NOMO-1 treated with dmso at 0.1 percent for 144 hours (cell line): ENCODE data around the gene MYO1C.

ENCODE experiments used
- DNase-seq: peaks from one replicate; lab custom pipeline; 2025; ENCODE audit not compliant: unreplicated experiment; lab: John Stamatoyannopoulos, UW

The MYO1C gene

DNA sequence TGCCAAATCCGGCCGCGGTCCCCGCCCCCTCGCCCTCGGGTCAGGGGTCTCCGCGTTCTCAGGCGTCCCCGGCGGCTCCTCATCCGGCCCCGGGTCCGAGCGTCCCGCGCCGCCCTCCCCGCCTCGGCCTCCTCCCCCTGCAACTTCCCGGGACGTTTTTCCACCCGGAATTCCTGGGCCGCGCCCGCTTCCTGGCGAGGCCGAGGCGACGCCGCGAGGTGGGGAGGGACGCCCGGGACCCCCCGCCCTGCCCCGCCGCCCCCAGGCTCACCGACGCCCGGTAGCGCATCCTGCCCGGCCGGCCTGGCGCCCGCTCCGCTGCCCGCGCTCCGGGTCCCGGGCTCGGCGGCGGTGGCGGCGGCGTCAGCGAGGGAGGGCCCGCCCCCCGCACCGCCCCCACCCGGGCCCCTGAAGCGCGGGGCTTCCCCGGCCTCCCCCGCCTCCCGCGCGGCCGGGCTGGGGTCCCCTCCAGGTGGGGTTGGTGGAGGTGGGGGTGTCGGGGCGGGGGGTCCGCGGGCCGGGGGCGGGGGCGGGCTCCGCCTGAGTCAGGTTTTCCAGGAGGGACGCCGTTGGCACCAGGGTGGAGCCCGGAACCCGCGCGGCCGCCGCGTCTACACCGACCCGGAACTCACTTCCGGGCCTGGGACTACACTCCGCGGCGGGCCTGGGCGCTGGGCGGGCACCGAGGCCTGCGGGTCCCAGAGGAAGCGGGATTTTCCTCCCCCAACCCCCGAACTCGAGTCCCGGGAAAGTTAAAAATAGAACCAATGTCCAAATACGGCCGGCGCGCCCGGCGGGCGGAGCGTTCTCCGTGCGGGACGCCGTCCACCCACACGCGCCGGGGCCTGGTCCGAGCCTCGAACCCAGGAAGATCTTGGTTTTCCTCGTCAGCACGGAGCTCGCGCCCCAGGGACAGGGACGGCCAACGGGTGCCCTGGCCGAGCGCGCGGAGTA is 6.8 kb downstream of the MYO1C start:
- no peak for DNase-seq

DNA sequence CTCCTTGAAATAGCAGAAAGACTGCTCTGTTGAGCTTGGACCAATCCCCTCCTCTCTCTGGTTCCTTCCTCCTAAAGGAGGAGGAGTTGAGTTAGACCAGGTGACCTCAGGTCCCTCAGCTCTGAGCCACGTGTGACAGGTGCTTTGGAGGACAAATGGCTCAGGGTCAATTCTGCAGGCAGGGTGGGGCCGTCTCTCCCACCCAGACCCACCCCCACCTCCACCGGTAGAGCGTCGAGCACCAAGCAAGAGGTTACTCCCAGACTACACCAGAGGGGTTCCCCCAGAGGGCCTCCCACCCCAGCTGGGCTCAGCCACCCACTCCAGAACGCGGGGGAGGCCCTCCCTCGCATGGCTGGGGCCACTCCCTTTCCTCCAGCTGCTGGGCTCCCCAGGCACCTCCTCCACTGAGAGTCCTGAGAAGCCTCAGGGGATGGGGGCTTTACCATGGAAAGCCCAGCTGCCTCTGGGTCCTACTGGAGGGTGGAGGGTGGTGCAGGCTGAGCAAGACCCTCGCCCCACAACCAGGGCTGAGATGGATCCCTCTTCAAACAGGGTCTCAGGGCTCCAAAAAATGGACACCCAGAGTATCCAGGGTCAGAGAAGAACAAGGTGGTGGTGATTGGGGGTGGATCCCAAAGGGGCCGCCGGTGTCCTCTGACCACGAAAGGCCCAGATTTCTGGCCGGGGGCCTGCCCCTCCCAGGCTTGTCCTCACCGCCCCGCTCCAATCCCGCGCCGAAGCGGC is 7.6 kb downstream of the MYO1C start:
- no peak for DNase-seq

DNA sequence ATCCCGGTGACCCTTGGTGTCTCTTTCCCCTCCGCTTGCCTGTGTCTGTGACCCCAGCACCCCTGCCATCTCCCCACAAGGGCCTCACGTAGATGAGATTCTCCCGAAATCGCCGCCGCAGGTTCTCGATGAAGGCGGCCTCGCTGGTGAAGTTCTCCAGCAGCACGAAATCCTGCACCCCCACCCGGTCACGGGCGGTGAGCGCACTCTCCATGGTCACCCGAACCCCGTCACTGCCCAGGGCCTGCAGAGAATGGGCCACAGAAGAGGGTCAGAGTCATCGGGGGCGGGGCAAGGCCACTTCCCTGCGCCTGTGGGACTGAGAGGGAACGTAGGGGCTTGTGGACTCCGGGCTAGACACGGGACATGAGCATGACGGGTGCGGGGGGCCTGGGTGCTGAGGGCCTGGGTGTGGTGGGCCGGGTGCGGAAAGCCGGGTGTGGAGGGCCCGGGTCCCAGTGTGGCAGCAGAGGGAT is 8.4 kb downstream of the MYO1C start:
- no peak for DNase-seq

DNA sequence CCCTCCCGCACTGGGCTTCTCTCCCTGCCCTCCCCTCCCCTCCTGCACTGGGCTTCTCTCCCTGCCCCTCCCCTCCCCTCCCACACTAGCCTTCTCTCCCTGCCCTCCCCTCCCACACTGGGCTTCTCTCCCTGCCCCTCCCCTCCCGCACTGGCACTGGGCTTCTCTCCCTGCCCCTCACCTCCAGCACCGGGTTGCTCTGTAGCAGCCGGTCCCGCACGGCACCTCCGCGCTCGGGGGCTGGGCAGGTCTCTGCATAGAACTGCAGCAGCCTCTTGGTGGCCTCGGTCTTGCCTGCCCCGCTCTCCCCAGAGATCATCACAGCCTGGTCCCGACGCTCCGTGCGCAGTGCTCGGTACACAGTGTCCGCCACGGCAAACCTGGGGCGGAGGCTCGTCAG is 9.8 kb downstream of the MYO1C start:
- DNase-seq: no peak

DNA sequence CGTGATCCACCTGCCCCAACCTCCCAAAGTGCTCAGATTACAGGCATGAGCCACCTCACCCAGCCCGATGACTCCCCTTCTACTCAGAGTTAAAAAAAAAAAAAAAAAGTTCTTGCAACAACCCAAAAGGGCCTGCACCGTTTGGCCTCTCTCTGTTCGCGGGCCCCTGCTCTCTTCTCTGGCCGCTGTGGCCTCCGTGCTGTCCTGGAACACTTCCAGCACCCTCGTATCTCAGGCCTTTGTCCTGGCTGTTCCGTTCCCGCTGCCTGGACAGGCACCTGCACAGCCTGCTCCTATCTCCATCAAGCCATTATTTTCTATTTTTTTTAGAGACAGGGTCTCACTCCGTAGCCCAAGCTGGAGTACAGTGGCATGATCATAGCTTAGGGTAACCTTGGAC is 10.8 kb downstream of the MYO1C start:
- no peak for DNase-seq

GRCh38 chr17:1480747-1481465 is 11.6 kb downstream of the MYO1C start:
- DNase-seq: no peak

GRCh38 chr17:1478418-1478817 is 14.1 kb downstream of the MYO1C start:
- no peak for DNase-seq

DNA sequence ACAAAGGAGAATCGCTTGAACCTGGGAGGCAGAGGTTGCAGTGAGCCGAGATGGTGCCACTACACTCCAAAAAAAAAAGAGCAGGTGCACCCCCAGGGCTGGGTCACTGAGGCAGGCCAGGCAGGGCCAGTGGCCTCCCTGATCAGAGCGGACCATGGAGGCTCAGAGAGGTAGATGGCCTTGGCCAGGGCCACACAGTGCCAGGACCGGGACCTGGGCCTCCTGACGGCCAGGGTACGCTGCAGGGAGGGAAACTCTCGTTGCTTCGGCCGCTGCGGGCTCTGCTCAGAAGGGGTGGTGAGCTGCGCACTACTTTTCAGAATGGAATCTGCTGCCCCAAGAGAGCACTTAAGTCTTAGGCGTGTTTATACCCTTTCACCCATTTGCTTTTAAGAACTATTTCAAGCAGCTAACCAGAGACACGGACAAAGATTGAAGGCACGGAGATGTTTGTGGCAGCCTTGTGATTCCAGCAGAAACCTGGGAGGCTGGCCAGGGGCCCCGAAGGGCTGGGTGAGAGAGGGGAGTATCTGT is 17.1 kb downstream of the MYO1C start:
- no peak for DNase-seq

GRCh38 chr17:1474402-1475189 is 17.9 kb downstream of the MYO1C start:
- DNase-seq: no peak

- no peak for DNase-seq
Observed at GRCh38 chr17:1473841-1474240, 18.6 kb downstream of the MYO1C start.

DNA sequence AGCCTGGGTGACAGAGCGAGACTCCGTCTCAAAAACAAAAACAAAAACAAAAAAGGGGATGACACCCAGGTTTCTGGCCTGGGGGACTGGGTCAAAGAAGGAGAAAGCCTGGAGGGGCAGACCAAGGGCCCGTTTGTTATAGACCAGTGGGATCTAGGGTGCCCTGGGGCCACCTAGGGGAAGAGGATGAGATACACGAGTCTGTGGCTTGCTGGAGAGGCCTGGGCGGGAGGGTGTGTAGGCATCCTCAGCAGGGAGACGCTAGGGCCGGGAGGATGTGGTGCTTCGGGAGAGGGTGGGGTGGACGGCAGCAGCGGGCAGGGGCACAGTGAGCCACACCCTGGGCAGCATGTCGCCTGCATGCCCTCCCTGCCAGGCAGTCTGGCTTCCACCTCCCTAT is 19.3 kb downstream of the MYO1C start:
- no peak for DNase-seq

GRCh38 chr17:1471911-1472821 is 20.3 kb downstream of the MYO1C start:
- no peak for DNase-seq

DNA sequence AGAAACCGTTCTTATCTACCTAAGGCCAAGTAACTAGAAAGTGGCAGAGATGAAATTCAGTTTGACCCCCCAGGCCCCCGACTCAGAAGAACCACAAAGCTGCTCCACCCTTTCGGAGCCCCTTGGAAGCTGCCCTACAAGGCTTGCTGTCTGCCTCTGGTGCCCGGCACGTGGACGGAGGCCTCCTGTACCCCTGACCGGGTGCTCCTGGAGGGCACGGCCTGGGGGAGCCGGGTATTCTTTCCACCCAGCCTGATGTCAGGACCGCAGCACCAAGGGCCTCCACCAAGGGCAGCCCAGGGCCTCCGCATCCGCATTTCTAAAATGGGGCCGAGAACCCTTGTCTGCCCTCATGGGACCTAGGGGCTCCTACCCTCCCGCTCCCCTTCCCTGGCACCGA is 21.0 kb downstream of the MYO1C start:
- no peak for DNase-seq

DNA sequence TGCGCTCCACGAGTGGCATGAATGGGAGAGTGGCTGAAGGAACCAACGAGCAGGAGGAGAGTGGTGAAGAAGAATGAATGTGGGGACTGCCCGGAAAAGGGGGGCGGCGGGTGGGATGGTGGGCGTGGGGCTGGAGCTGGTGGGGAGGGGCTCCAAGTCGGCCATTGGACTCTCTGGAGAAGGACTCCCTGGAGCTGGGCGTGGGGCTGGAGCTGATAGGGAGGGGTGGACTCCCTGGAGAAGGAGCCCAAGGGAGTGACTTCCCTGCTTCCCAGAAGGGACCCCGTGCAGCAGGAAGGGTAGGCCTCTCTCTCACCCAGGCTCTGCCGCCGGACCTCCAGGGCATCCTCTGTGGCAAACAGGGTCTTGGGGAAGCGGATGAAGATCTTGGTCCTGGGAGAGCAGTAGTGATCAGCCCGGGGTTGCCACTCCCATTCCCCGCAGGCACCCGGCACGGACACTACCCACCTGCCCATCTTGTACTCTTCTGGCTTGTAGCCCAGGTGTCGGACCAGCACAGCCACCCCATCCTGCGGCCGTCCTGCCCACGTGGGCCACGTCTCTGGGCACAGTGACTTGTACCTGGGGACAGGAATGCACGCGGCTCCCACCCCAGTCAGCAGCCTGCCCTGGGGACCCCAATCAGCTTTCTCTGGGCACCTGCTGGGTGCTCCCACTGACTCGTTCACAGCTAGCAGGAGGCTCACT is 21.6 kb downstream of the MYO1C start:
- DNase-seq: no peak

- DNase-seq: no peak
Observed at GRCh38 chr17:1470071-1470754, 22.3 kb downstream of the MYO1C start.

DNA sequence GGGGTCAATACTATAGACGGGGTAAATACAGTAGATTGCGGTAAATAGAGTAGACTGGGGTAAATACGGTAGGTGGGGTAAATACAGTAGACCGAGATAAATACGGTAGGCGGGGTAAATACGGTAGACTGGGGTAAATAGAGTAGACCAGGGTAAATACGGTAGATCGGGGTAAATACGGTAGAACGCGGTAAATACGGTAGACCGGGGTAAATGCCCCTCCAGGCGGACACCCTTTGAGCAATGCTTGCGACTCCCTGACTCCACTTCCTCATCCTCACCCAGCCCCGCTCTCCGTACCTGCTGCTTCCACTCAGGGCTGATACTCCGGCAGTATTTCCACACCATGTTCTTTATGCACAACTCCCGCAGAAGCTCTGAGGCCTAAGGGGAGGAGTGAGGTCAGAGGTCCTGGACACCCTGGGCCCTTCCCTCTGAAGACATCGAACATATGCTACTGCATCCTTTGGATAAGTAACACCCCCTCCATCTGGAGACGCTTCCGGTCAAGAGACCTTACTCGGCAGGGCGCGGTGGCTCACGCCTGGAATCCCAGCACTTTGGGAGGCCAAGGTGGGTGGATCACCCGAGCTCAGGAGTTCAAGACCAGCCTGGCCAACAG is 23.1 kb downstream of the MYO1C start:
- DNase-seq: no peak

DNA sequence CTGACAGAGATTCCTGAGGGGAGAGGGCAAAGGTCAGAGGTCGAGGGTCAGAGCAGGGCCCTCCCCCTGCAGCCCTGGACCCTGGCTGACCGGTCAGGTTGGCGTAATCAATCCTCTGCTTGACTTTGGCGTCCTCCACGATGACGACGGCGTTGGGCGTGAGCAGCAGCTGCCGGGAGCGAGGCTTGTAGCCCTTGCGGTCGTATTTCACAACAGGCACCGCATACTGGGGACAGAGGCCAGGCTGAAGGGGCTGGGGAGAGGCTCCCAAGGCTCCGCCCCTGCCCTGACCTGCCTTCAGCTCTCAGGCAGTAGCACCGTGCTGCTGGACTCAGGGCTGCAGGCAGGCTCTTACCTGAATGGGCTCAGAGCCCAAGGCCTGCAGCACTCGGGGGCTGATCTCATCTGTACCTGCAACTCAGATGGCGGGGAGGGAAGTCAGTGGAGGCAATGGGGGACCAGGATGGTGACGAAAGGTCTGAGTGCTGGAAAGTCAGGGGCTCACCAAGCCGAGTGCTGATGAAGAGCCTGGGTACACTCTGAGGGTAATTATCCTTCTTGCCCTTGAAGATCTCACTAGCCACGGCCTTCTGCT is 24.5 kb downstream of the MYO1C start:
- peak; percentile 79 for DNase-seq
